SK-N-MC (cell line): ENCODE results near the gene DUS1L.

ENCODE experiments used
- EZH2 ChIP-seq: fragments of 200-600 bp; sonication (generic); IDR thresholded peaks from one replicate; pipeline ENCODE4 v1.6.1; 2017; ENCODE audit warnings: antibody characterized with exemption
- POLR2AphosphoS5 ChIP-seq: IDR thresholded peaks from 2 replicates; pipeline ENCODE4 v1.6.1; 2012; ENCODE audit warnings: mild to moderate bottlenecking, low read depth, low read length, borderline replicate concordance

DNA sequence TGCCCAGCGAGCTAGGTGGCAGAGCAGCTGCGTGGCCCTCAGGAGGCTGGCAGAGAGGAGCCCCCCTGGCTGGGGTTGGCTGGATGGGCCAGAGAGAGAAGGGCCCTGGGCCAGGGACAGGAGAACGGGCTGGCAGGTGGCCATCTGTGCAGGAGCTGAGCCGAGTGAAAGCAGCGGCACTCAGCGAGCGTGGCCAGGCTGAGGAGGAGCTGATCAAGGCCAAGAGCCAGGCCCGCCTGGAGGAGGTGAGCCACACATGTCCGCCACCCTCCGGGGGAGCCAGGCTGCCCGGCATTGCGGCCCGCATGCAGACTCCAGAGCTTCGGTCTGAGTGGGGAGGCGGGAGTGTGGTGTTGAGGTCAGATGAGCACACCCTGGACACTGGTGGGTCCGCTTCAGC, 36.2 kb downstream of the DUS1L start:
- no peak for TF ChIP-seq EZH2
- no peak for TF ChIP-seq POLR2AphosphoS5
